Measurements from ENCODE around the gene RFWD3. TPM values are rescaled to one million over a fixed set of nuclear protein-coding genes. Genes with fewer than 3 reads are reported as not detected.

Gene RFWD3
- total RNA-seq, 1 donor from 2014 or later: 55.7 TPM

DNA sequence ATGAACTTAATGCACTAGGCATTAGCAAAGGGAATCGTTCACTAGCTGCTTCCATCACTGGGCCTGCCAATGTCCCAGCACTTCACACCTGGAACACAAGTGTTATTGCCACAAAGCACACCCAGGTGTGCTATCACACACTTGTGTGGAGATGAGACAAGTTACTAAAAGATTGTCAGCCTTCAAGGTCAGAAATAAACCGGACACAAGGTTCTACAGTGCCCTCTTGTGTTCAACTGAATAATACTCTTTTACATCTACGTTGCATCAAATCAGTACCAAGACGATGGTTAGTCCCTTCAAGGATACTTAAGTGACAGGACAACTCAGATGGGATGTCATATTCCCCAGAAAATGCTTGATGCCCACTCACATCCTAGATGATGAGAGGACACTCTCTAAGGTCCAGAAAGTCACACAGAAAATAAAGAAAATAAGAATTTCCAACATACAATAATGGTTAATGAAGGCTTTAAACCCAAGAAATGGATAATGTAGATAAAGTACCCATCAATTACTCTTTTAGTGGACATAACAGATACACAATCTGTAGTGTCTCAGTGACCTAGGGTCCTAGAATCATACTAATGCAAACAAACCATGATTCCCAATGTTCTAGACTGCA is 43.4 kb downstream of the RFWD3 start:
- Histone ChIP-seq H3K4me3 (no peak overlapping the region), H4K20me1 (ENCODE audit: low read depth) (peaks cover 27% of the 10 kb centered on the region), H3K79me2 (ENCODE audit: low read depth) (peaks cover 4% of the 10 kb centered on the region), H3K36me3 (peaks cover 18% of the 10 kb centered on the region), H3K4me2 (no peak overlapping the region), H3K27me3 (no peaks in the 10 kb centered on the region), H3F3A (ENCODE audit: low read depth) (peaks cover 4% of the 10 kb centered on the region), H2AFZ (replicated peaks) (no peak overlapping the region), H3K4me1 (no peaks in the 10 kb centered on the region), H3K27ac (no peak overlapping the region), H3K9ac (no peak overlapping the region), H3K9me3 (ENCODE audit: low read depth) (no peaks in the 10 kb centered on the region)
- H3K4me1 Mint-ChIP-seq: no peaks in the 10 kb centered on the region
- peak; percentile 43 for DNase-seq (ENCODE audit: low spot score)
- H3K27ac Mint-ChIP-seq: no peak overlapping the region
- no peak overlapping the region for H3K4me3 Mint-ChIP-seq
- TF ChIP-seq, protein P1, sequence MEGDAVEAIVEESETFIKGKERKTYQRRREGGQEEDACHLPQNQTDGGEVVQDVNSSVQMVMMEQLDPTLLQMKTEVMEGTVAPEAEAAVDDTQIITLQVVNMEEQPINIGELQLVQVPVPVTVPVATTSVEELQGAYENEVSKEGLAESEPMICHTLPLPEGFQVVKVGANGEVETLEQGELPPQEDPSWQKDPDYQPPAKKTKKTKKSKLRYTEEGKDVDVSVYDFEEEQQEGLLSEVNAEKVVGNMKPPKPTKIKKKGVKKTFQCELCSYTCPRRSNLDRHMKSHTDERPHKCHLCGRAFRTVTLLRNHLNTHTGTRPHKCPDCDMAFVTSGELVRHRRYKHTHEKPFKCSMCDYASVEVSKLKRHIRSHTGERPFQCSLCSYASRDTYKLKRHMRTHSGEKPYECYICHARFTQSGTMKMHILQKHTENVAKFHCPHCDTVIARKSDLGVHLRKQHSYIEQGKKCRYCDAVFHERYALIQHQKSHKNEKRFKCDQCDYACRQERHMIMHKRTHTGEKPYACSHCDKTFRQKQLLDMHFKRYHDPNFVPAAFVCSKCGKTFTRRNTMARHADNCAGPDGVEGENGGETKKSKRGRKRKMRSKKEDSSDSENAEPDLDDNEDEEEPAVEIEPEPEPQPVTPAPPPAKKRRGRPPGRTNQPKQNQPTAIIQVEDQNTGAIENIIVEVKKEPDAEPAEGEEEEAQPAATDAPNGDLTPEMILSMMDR (IDR thresholded peaks at IDR 0.05): peak; percentile 68
- no peak for TF ChIP-seq EZH2 (IDR thresholded peaks at IDR 0.05)
- H3K36me3 Mint-ChIP-seq: peaks cover 18% of the 10 kb centered on the region
- H3K27me3 Mint-ChIP-seq (ENCODE audit: insufficient read depth, low read depth): peaks cover 2% of the 10 kb centered on the region
- no peaks in the 10 kb centered on the region for H3K9me3 Mint-ChIP-seq

DNA sequence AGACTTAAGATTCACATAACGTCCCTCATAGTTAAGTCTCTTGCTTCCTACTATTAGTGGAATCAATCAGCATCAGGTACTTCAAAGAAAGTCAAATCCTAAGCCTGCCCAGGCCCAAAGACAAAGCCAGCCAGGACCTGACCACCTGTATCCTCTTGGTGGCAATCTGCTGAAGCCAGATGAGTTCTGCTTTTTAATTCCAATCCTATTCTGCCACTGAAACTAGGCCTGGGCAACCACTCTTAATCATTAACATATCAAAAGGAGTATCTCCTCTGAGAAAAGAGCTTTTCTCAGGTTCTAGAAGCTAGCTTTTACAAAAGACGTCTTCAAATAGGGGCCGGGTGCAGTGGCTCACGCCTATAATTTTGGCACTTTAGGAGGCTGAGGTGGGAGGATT is 44.7 kb downstream of the RFWD3 start:
- DNase-seq (ENCODE audit: low spot score): no peak
- Mint-ChIP-seq H3K9me3 (no peaks in the 10 kb centered on the region), H3K27me3 (ENCODE audit: insufficient read depth, low read depth) (peaks cover 2% of the 10 kb centered on the region), H3K4me1 (no peaks in the 10 kb centered on the region), H3K27ac (no peak overlapping the region), H3K36me3 (peaks cover 19% of the 10 kb centered on the region), H3K4me3 (no peak overlapping the region)
- Histone ChIP-seq H2AFZ (replicated peaks) (no peak overlapping the region), H3K4me1 (no peaks in the 10 kb centered on the region), H3K9me3 (ENCODE audit: low read depth) (no peaks in the 10 kb centered on the region), H3K36me3 (peaks cover 18% of the 10 kb centered on the region), H3F3A (ENCODE audit: low read depth) (peaks cover 4% of the 10 kb centered on the region), H3K27me3 (no peaks in the 10 kb centered on the region), H3K79me2 (ENCODE audit: low read depth) (peaks cover 4% of the 10 kb centered on the region), H3K4me2 (no peak overlapping the region), H3K4me3 (no peak overlapping the region), H3K9ac (no peak overlapping the region), H4K20me1 (ENCODE audit: low read depth) (peaks cover 24% of the 10 kb centered on the region), H3K27ac (no peak overlapping the region)
- TF ChIP-seq, protein P1 (IDR thresholded peaks at IDR 0.05): no peak
- TF ChIP-seq EZH2 (IDR thresholded peaks at IDR 0.05) (no peak), EZH2phosphoT487 (IDR thresholded peaks at IDR 0.05) (no peak)

DNA sequence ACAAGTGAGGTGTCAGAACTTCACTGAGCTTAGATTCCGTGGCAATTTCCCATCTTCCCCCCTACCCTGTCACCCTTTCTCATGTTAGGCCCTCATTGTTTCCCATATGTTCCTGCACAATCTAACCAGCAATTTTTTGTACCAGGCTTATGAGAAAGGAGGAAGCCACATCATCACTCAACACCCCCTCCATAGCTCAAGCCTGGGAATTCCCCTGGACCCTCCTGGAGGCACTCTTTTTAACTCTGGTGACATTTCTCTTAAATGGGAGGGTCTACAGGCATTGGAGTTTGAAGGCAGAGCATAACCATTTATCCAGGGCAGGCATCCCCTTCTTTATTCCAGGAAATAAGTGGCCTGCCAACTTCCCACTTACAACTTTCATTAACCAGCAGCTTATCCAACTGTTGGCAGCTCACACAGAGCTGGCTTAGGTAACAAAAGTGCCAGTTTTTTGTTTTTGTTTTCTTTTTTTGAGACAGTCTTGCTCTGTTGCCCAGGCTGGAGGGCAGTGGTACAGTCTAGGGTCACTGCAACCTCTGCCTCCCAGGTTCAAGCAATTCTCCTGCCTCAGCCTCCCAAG is 49.4 kb downstream of the RFWD3 start:
- Histone ChIP-seq H4K20me1 (ENCODE audit: low read depth) (peaks cover 4% of the 10 kb centered on the region), H3K9ac (no peak overlapping the region), H3K4me1 (no peaks in the 10 kb centered on the region), H3K27ac (no peak overlapping the region), H3K4me2 (no peak overlapping the region), H2AFZ (replicated peaks) (no peak overlapping the region), H3K9me3 (ENCODE audit: low read depth) (no peaks in the 10 kb centered on the region), H3K79me2 (ENCODE audit: low read depth) (no peaks in the 10 kb centered on the region), H3K36me3 (peaks cover 3% of the 10 kb centered on the region), H3F3A (ENCODE audit: low read depth) (no peaks in the 10 kb centered on the region), H3K27me3 (no peaks in the 10 kb centered on the region), H3K4me3 (no peak overlapping the region)
- Mint-ChIP-seq H3K4me3 (no peak overlapping the region), H3K27me3 (ENCODE audit: insufficient read depth, low read depth) (peaks cover 2% of the 10 kb centered on the region), H3K9me3 (no peaks in the 10 kb centered on the region), H3K36me3 (peaks cover 11% of the 10 kb centered on the region), H3K4me1 (no peaks in the 10 kb centered on the region), H3K27ac (no peak overlapping the region)
- no peak for DNase-seq (ENCODE audit: low spot score)
- TF ChIP-seq, protein P1 (IDR thresholded peaks at IDR 0.05): no peak
- TF ChIP-seq EZH2 (IDR thresholded peaks at IDR 0.05): no peak
- TF ChIP-seq EZH2phosphoT487 (IDR thresholded peaks at IDR 0.05): no peak
